ENCODE measurements around the gene CFAP157. TPM values are rescaled to one million over a fixed set of nuclear protein-coding genes. Genes with fewer than 3 reads are reported as not detected.

The CFAP157 gene
- total and polyA plus RNA-seq, 2 experiments from 2014 or later, result 0.51 TPM; not detected in 1

- Histone ChIP-seq H3K4me1 (ENCODE audit: insufficient read depth) (no peaks in the 10 kb centered on the region), H3K79me2 (no peaks in the 10 kb centered on the region), H3K9me3 (ENCODE audit: low read depth) (no peaks in the 10 kb centered on the region), H2AFZ (no peak overlapping the region), H3K4me2 (no peak overlapping the region), H3K27ac (no peak overlapping the region), H3K36me3 (replicated peaks; ENCODE audit: insufficient read depth, low read depth) (no peaks in the 10 kb centered on the region), H3K9me2 (replicated peaks; ENCODE audit: insufficient read depth) (no peaks in the 10 kb centered on the region), H3K27me3 (no peaks in the 10 kb centered on the region), H4K20me1 (ENCODE audit: insufficient read depth, poor library complexity, severe bottlenecking) (no peaks in the 10 kb centered on the region), H3K4me3 (no peak overlapping the region)
- no peak for DNase-seq (ENCODE audit: low spot score)
- WGBS (ENCODE audit: low lambda C conversion rate, missing lambda C conversion rate), result 90% methylated on average over 11 of the region's 12 CpGs
- TF ChIP-seq EZH2 (IDR thresholded peaks at IDR 0.05; ENCODE audit: borderline replicate concordance), result no peak
- no peak for TF ChIP-seq EZH2phosphoT487 (IDR thresholded peaks at IDR 0.05; ENCODE audit: low read depth, severe bottlenecking, unreplicated experiment)
- TF ChIP-seq, protein P1, sequence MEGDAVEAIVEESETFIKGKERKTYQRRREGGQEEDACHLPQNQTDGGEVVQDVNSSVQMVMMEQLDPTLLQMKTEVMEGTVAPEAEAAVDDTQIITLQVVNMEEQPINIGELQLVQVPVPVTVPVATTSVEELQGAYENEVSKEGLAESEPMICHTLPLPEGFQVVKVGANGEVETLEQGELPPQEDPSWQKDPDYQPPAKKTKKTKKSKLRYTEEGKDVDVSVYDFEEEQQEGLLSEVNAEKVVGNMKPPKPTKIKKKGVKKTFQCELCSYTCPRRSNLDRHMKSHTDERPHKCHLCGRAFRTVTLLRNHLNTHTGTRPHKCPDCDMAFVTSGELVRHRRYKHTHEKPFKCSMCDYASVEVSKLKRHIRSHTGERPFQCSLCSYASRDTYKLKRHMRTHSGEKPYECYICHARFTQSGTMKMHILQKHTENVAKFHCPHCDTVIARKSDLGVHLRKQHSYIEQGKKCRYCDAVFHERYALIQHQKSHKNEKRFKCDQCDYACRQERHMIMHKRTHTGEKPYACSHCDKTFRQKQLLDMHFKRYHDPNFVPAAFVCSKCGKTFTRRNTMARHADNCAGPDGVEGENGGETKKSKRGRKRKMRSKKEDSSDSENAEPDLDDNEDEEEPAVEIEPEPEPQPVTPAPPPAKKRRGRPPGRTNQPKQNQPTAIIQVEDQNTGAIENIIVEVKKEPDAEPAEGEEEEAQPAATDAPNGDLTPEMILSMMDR (IDR thresholded peaks at IDR 0.05; ENCODE audit: poor library complexity), result no peak
Observed at GRCh38 chr9:127720031-127720864, 13.5 kb downstream of the CFAP157 start.

GRCh38 chr9:127720865-127721227 lies 14.1 kb downstream of the CFAP157 start:
- H3K79me2 ChIP-seq, result no peaks in the 10 kb centered on the region
- TF ChIP-seq EZH2phosphoT487 (IDR thresholded peaks at IDR 0.05; ENCODE audit: low read depth, severe bottlenecking, unreplicated experiment) (no peak), EZH2 (IDR thresholded peaks at IDR 0.05; ENCODE audit: borderline replicate concordance) (no peak)
- TF ChIP-seq, protein P1 (IDR thresholded peaks at IDR 0.05; ENCODE audit: poor library complexity), result no peak

DNA sequence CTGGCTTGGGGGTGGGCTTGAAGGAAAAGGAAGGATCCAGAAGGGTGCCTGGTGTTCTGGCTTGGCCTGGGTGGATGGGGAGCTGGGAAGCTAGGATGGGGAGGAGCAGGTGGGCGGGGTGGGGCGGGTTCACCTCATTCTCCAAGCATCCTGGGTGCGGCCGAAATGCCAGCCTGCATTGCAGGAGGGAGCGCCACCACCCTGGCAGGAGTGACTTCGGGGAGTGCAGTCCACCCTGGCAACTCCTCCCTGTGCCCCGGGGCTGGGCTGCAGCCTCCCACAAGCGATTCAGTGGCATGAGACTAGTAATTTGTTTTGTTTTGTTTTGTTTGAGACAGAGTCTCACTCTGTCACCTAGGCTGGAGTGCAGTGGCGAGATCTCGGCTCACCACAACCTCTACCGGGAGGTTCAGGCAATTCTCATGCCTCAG lies 14.6 kb downstream of the CFAP157 start:
- Histone ChIP-seq H3K27me3 (no peaks in the 10 kb centered on the region), H3K4me3 (no peak overlapping the region), H3K36me3 (replicated peaks; ENCODE audit: insufficient read depth, low read depth) (no peaks in the 10 kb centered on the region), H3K4me2 (no peak overlapping the region), H3K27ac (no peak overlapping the region), H4K20me1 (ENCODE audit: insufficient read depth, poor library complexity, severe bottlenecking) (no peaks in the 10 kb centered on the region), H2AFZ (no peak overlapping the region), H3K9me2 (replicated peaks; ENCODE audit: insufficient read depth) (no peaks in the 10 kb centered on the region), H3K79me2 (no peaks in the 10 kb centered on the region), H3K4me1 (ENCODE audit: insufficient read depth) (no peaks in the 10 kb centered on the region), H3K9me3 (ENCODE audit: low read depth) (no peaks in the 10 kb centered on the region)
- WGBS (ENCODE audit: low lambda C conversion rate, missing lambda C conversion rate), result 63% methylated on average over 9 of the region's 11 CpGs
- TF ChIP-seq EZH2phosphoT487 (IDR thresholded peaks at IDR 0.05; ENCODE audit: low read depth, severe bottlenecking, unreplicated experiment) (no peak), EZH2 (IDR thresholded peaks at IDR 0.05; ENCODE audit: borderline replicate concordance) (no peak)
- TF ChIP-seq, protein P1 (IDR thresholded peaks at IDR 0.05; ENCODE audit: poor library complexity), result no peak
- no peak for DNase-seq (ENCODE audit: low spot score)

More at GRCh38 chr9:127720865-127721227, 14.1 kb downstream of the CFAP157 start:
- Histone ChIP-seq H4K20me1 (ENCODE audit: insufficient read depth, poor library complexity, severe bottlenecking) (no peaks in the 10 kb centered on the region), H3K9me2 (replicated peaks; ENCODE audit: insufficient read depth) (no peaks in the 10 kb centered on the region), H3K4me1 (ENCODE audit: insufficient read depth) (no peaks in the 10 kb centered on the region), H3K27me3 (no peaks in the 10 kb centered on the region), H3K36me3 (replicated peaks; ENCODE audit: insufficient read depth, low read depth) (no peaks in the 10 kb centered on the region), H3K4me2 (no peak overlapping the region), H3K27ac (no peak overlapping the region), H3K9me3 (ENCODE audit: low read depth) (no peaks in the 10 kb centered on the region), H2AFZ (no peak overlapping the region), H3K4me3 (no peak overlapping the region)
- DNase-seq (ENCODE audit: low spot score), result no peak

All from hepatocyte (in vitro differentiated cells).